GM10248 (cell line): ENCODE measurements around the gene SEMA3G.

ENCODE experiments used
- CTCF ChIA-PET: fragments of 300-600 bp; sonication (Branson Sonifier 250); formaldehyde crosslinking; extraction: SDS; loops from one replicate; lab custom pipeline; 2021; ENCODE audit warnings: antibody characterized with exemption; lab: Yijun Ruan, JAX
- POLR2A ChIA-PET: fragments of 350-650 bp; sonication (Branson Sonifier 250); formaldehyde crosslinking; extraction: SDS; loops from one replicate; lab custom pipeline; 2020; ENCODE audit warnings: antibody characterized with exemption; lab: Yijun Ruan, JAX
- DNase-seq: peaks from one replicate; pipeline ENCODE4 v3.0.0; 2012; ENCODE audit errors: extremely low spot score
- CTCF ChIP-seq: IDR thresholded peaks from 2 replicates; pipeline ENCODE4 v1.5.1; 2012; ENCODE audit warnings: mild to moderate bottlenecking, low read depth; ENCODE audit errors: extremely low read depth, missing control alignments, control extremely low read depth

The SEMA3G gene

GRCh38 chr3:52484680-52485461 lies 40.0 kb upstream of the SEMA3G start:
- TF ChIP-seq CTCF: no peak
- POLR2A ChIA-PET: no interaction called here
- CTCF ChIA-PET: interaction anchor here (1.5 kb wide), 1 partner anchor 26 kb away, joined by 4 read pairs; no protein-coding TSS in a partner anchor
- no peak for DNase-seq

- ChIA-PET POLR2A (no interaction called here), CTCF (no interaction called here)
- no peak for TF ChIP-seq CTCF
- no peak for DNase-seq
Measured at GRCh38 chr3:52483577-52484381, 38.9 kb upstream of the SEMA3G start.

GRCh38 chr3:52483081-52483480 lies 38.2 kb upstream of the SEMA3G start:
- ChIA-PET CTCF (interaction anchor here (0.8 to 1.5 kb wide), 3 partner anchors 8 to 37 kb away, joined by 3 to 4 read pairs (median 3); no protein-coding TSS in a partner anchor), POLR2A (no interaction called here)
- no peak for TF ChIP-seq CTCF
- no peak for DNase-seq

- ChIA-PET POLR2A (no interaction called here), CTCF (interaction anchor here (0.8 to 1.5 kb wide), 6 partner anchors 9 to 36 kb away, joined by 3 to 4 read pairs (median 4); no protein-coding TSS in a partner anchor)
- no peak for DNase-seq
- TF ChIP-seq CTCF: peak; percentile 36
Measured at GRCh38 chr3:52481819-52482521, 37.1 kb upstream of the SEMA3G start.

GRCh38 chr3:52480768-52481715 lies 36.1 kb upstream of the SEMA3G start:
- no peak for TF ChIP-seq CTCF
- POLR2A ChIA-PET: no interaction called here
- DNase-seq: no peak
- CTCF ChIA-PET: interaction anchor here (0.9 to 1.5 kb wide), 3 partner anchors 9 to 11 kb away, joined by 3 to 4 read pairs (median 4); no protein-coding TSS in a partner anchor
